Measurements from ENCODE around the gene CLCA4.

Gene CLCA4

DNA sequence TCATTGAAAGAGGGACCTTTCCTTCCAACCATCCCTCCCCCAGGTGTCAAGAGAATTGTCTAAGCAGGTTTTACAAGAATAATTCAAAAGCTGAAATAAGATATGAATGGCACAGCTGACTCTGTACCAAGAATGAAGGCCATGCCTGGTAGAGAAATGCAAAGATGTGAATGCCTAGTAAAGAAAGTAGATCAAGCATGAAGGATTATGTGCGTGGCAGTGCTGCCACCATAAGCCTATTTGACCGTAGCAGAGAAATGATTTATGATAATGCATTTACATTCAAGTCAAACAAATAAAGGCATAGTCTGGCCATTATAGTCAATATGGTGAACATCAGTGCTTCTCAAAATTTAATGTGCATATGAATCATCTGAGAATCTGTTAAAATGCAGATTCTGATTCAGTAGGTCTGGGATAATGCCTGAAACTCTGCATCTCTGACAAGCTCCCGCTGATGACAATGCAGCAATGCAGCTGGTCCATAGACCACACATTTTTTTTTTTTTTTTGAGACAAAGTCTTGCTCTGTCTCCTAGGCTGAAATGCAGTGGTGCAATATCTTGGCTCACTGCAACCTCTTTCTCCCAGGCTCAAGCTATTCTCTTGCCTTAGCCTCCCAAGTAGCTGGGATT is 16.6 kb upstream of the CLCA4 start:
- H3K9me3 ChIP-seq (ENCODE audit: insufficient read depth, low read length), result no peaks in the 10 kb centered on the region
- H3K27ac ChIP-seq (ENCODE audit: low read length), result no peak overlapping the region
- H4K20me1 ChIP-seq (ENCODE audit: insufficient read depth, low read length), result no peaks in the 10 kb centered on the region
- no peak overlapping the region for H3K4me2 ChIP-seq (ENCODE audit: low read length)
- no peak for TF ChIP-seq EZH2phosphoT487 (IDR thresholded peaks at IDR 0.05; ENCODE audit: low read depth)
- TF ChIP-seq, protein P1, sequence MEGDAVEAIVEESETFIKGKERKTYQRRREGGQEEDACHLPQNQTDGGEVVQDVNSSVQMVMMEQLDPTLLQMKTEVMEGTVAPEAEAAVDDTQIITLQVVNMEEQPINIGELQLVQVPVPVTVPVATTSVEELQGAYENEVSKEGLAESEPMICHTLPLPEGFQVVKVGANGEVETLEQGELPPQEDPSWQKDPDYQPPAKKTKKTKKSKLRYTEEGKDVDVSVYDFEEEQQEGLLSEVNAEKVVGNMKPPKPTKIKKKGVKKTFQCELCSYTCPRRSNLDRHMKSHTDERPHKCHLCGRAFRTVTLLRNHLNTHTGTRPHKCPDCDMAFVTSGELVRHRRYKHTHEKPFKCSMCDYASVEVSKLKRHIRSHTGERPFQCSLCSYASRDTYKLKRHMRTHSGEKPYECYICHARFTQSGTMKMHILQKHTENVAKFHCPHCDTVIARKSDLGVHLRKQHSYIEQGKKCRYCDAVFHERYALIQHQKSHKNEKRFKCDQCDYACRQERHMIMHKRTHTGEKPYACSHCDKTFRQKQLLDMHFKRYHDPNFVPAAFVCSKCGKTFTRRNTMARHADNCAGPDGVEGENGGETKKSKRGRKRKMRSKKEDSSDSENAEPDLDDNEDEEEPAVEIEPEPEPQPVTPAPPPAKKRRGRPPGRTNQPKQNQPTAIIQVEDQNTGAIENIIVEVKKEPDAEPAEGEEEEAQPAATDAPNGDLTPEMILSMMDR (IDR thresholded peaks at IDR 0.05; ENCODE audit: low read depth, low read length), result no peak
- no peaks in the 10 kb centered on the region for H3K36me3 ChIP-seq (replicated peaks; ENCODE audit: low read depth, low read length)
- H3K27me3 ChIP-seq (ENCODE audit: low read depth, low read length), result no peaks in the 10 kb centered on the region
- no peaks in the 10 kb centered on the region for H3K4me1 ChIP-seq (ENCODE audit: low read length)
- no peak overlapping the region for H2AFZ ChIP-seq (ENCODE audit: low read depth, low read length)
- H3K9ac ChIP-seq (ENCODE audit: low read length), result no peak overlapping the region
- no peaks in the 10 kb centered on the region for H3K79me2 ChIP-seq (ENCODE audit: low read length)
- H3K4me3 ChIP-seq (ENCODE audit: low read length), result no peak overlapping the region

DNA sequence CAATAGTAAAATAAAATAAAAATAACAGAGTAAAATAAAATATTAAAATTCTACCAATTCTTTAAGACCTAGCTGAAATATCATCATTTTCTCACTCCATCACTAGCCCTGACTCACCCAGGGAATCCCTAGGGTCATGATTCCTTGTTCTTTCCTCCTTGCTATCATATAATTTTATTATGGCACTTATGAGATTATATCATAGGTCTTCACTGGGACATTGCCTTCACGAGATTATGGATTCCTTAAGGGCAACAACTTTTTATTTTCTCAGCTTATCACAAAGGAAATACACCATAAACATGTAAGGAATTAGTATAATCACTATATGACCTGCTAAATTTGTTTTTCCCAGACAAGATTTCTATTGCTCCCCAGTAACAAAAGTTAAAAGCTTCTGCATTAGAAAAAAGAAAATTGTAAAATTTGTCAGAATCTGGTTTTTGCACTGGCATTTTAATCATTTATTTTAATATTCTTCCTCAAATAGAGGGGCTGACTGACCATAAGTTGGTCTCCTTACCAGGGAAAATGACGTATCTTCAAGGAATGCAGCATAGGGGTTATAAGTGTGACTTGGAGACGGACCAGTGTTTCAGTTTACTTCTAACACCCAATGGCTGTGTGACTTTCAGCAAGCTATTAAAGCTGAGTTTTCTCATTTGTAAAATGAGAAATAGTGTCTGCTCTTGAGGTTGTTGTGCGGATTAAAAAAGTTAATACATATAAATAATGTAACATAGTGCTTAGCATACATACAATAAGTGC is 8.8 kb upstream of the CLCA4 start:
- Histone ChIP-seq H3K4me2 (ENCODE audit: low read length) (no peak overlapping the region), H4K20me1 (ENCODE audit: insufficient read depth, low read length) (no peaks in the 10 kb centered on the region), H3K36me3 (replicated peaks; ENCODE audit: low read depth, low read length) (no peaks in the 10 kb centered on the region), H3K9me3 (ENCODE audit: insufficient read depth, low read length) (no peaks in the 10 kb centered on the region), H3K27me3 (ENCODE audit: low read depth, low read length) (no peaks in the 10 kb centered on the region), H2AFZ (ENCODE audit: low read depth, low read length) (no peak overlapping the region), H3K9ac (ENCODE audit: low read length) (no peak overlapping the region), H3K27ac (ENCODE audit: low read length) (no peak overlapping the region), H3K4me3 (ENCODE audit: low read length) (no peak overlapping the region), H3K4me1 (ENCODE audit: low read length) (no peaks in the 10 kb centered on the region; the same call in 1 of the 2 replicates), H3K79me2 (ENCODE audit: low read length) (no peaks in the 10 kb centered on the region)
- TF ChIP-seq, protein P1 (IDR thresholded peaks at IDR 0.05; ENCODE audit: low read depth, low read length), result no peak
- no peak for TF ChIP-seq EZH2phosphoT487 (IDR thresholded peaks at IDR 0.05; ENCODE audit: low read depth)

DNA sequence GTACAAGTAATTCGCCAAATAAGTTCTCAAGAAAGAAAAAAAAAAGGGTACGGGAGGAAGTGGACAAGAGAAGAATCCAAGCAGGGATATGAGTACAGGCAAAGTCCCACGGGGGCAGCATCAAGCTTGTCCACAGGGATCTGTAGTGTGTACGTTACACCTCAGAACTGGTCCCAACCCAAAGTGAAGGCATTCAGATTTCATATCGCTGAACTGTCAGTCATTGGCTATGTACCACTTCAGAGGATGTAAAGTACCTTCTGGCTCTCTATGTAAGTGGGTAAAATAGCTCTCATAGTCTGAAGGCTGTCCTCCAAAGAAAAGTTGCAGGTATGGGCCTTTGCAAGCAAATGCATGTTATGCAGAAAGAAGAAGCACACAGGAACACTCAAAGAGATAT is 8.1 kb upstream of the CLCA4 start:
- H3K9me3 ChIP-seq (ENCODE audit: insufficient read depth, low read length), result no peaks in the 10 kb centered on the region
- no peaks in the 10 kb centered on the region; the same call in 1 of the 2 replicates for H3K4me1 ChIP-seq (ENCODE audit: low read length)
- H2AFZ ChIP-seq (ENCODE audit: low read depth, low read length), result no peak overlapping the region
- no peak overlapping the region for H3K4me3 ChIP-seq (ENCODE audit: low read length)
- H3K27ac ChIP-seq (ENCODE audit: low read length), result no peak overlapping the region
- no peaks in the 10 kb centered on the region for H3K27me3 ChIP-seq (ENCODE audit: low read depth, low read length)
- no peak for TF ChIP-seq EZH2phosphoT487 (IDR thresholded peaks at IDR 0.05; ENCODE audit: low read depth)
- TF ChIP-seq, protein P1 (IDR thresholded peaks at IDR 0.05; ENCODE audit: low read depth, low read length), result no peak
- no peaks in the 10 kb centered on the region for H3K79me2 ChIP-seq (ENCODE audit: low read length)
- no peak overlapping the region for H3K4me2 ChIP-seq (ENCODE audit: low read length)
- no peak overlapping the region for H3K9ac ChIP-seq (ENCODE audit: low read length)
- no peaks in the 10 kb centered on the region for H4K20me1 ChIP-seq (ENCODE audit: insufficient read depth, low read length)
- H3K36me3 ChIP-seq (replicated peaks; ENCODE audit: low read depth, low read length), result no peaks in the 10 kb centered on the region

- no peaks in the 10 kb centered on the region for H3K4me1 ChIP-seq (ENCODE audit: low read length)
- H3K4me2 ChIP-seq (ENCODE audit: low read length), result no peak overlapping the region
- H2AFZ ChIP-seq (ENCODE audit: low read depth, low read length), result no peak overlapping the region
- no peaks in the 10 kb centered on the region for H4K20me1 ChIP-seq (ENCODE audit: insufficient read depth, low read length)
- H3K36me3 ChIP-seq (replicated peaks; ENCODE audit: low read depth, low read length), result no peaks in the 10 kb centered on the region
- no peaks in the 10 kb centered on the region for H3K9me3 ChIP-seq (ENCODE audit: insufficient read depth, low read length)
- no peak overlapping the region for H3K27ac ChIP-seq (ENCODE audit: low read length)
- no peaks in the 10 kb centered on the region for H3K27me3 ChIP-seq (ENCODE audit: low read depth, low read length)
- no peaks in the 10 kb centered on the region for H3K79me2 ChIP-seq (ENCODE audit: low read length)
- no peak overlapping the region for H3K9ac ChIP-seq (ENCODE audit: low read length)
- no peak overlapping the region for H3K4me3 ChIP-seq (ENCODE audit: low read length)
- TF ChIP-seq, protein P1 (IDR thresholded peaks at IDR 0.05; ENCODE audit: low read depth, low read length), result no peak
- no peak for TF ChIP-seq EZH2phosphoT487 (IDR thresholded peaks at IDR 0.05; ENCODE audit: low read depth)
These were observed 5.0 kb upstream of the CLCA4 start for GRCh38 chr1:86541859-86542258.

All from OCI-LY3 (cell line).